SU-DHL-6 (cell line): ENCODE results near the gene FAM114A1.

Source experiments
- EZH2phosphoT487 ChIP-seq: fragments of 200-600 bp; sonication (generic), shearing (Covaris generic); conservative IDR thresholded peaks from 2 replicates; pipeline ENCODE4 v1.6.1; 2018; ENCODE audit warnings: mild to moderate bottlenecking, antibody characterized with exemption, low read length, moderate library complexity, mixed read lengths
- TF ChIP-seq, protein P1 (sequence below): fragments of 200-600 bp; sonication (generic); IDR thresholded peaks from one replicate; pipeline ENCODE4 v1.5.1; 2017; ENCODE audit warnings: antibody characterized with exemption, mild to moderate bottlenecking, low read length, moderate library complexity; ENCODE audit not compliant: insufficient read depth, poor library complexity, severe bottlenecking

DNA sequence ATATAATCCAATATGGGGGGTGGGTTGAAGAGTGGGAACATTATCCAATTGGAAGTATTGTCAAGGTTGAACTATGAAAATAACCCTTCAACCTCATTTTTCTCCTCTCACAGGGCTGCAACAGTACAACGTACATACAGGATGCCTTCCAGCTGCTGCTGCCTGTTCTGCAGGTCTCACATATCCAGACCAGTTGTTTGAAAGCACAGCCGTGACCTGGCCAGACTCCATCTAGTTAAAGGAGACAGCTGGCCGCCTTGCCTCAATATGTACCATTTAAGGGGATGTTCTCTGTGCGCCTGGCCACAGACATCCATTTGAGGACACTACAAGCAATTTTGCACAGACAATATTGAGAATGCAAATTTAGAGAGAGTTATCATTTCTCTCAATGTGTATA lies 75.7 kb downstream of the FAM114A1 start:
- TF ChIP-seq EZH2phosphoT487: no peak
- TF ChIP-seq, protein P1, sequence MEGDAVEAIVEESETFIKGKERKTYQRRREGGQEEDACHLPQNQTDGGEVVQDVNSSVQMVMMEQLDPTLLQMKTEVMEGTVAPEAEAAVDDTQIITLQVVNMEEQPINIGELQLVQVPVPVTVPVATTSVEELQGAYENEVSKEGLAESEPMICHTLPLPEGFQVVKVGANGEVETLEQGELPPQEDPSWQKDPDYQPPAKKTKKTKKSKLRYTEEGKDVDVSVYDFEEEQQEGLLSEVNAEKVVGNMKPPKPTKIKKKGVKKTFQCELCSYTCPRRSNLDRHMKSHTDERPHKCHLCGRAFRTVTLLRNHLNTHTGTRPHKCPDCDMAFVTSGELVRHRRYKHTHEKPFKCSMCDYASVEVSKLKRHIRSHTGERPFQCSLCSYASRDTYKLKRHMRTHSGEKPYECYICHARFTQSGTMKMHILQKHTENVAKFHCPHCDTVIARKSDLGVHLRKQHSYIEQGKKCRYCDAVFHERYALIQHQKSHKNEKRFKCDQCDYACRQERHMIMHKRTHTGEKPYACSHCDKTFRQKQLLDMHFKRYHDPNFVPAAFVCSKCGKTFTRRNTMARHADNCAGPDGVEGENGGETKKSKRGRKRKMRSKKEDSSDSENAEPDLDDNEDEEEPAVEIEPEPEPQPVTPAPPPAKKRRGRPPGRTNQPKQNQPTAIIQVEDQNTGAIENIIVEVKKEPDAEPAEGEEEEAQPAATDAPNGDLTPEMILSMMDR: no peak
